SK-N-MC (cell line): Measurements from ENCODE around the gene CLCN1.

ENCODE experiments used
- EZH2 ChIP-seq: fragments of 200-600 bp; sonication (generic); IDR thresholded peaks from one replicate; pipeline ENCODE4 v1.6.1; 2017; ENCODE audit warnings: antibody characterized with exemption
- FOXP2 ChIP-seq: optimal IDR thresholded peaks from 2 replicates; pipeline ENCODE3; 2011; ENCODE audit warnings: mild to moderate bottlenecking, moderate library complexity; ENCODE audit not compliant: insufficient read depth; ENCODE audit errors: extremely low read length, control extremely low read depth
- POLR2AphosphoS5 ChIP-seq: IDR thresholded peaks from 2 replicates; pipeline ENCODE4 v1.6.1; 2012; ENCODE audit warnings: mild to moderate bottlenecking, low read depth, low read length, borderline replicate concordance

GRCh38 chr7:143393267-143394041 is 77.5 kb downstream of the CLCN1 start:
- TF ChIP-seq POLR2AphosphoS5 = no peak
- no peak for TF ChIP-seq FOXP2
- TF ChIP-seq EZH2 = no peak
